BE2C (cell line): ENCODE data around the gene F2RL3.
A peak's percentile ranks its signal among the peaks of the same experiment; 100 is the strongest.

Experiments used
- DNase-seq: peaks from one replicate; pipeline ENCODE4 v3.0.0-alpha.2; 2020
- H3K27me3 ChIP-seq: fragments of 250-450 bp; sonication (Bioruptor Pico); 2 replicates; pipeline ENCODE4 v1.5.1; 2020; ENCODE audit warnings: mild to moderate bottlenecking
- H3K36me3 ChIP-seq: fragments of 250-450 bp; sonication (Bioruptor Pico); 2 replicates; pipeline ENCODE4 v1.5.1; 2020; ENCODE audit warnings: mild to moderate bottlenecking
- H3K4me1 ChIP-seq: fragments of 250-450 bp; sonication (Bioruptor Pico); 2 replicates; pipeline ENCODE4 v1.5.1; 2020
- H3K4me3 ChIP-seq: 2 replicates; pipeline ENCODE4 v1.5.1; 2011; ENCODE audit warnings: low read depth, low read length
- H3K9me3 ChIP-seq: fragments of 250-450 bp; sonication (Bioruptor Pico); 2 replicates; pipeline ENCODE4 v1.5.1; 2020
- CTCF ChIP-seq: IDR thresholded peaks from 2 replicates; pipeline ENCODE4 v1.5.1; 2012; ENCODE audit warnings: mild to moderate bottlenecking, low read depth, low read length

F2RL3 gene

GRCh38 chr19:16899566-16900075 lies 10.8 kb downstream of the F2RL3 start:
- Histone ChIP-seq H3K27me3 (no peaks in the 10 kb centered on the region), H3K36me3 (no peaks in the 10 kb centered on the region), H3K9me3 (no peaks in the 10 kb centered on the region), H3K4me3 (no peak overlapping the region), H3K4me1 (no peaks in the 10 kb centered on the region)
- peak; percentile 49 for TF ChIP-seq CTCF
- peak; percentile 34 for DNase-seq

- no peak for DNase-seq
- Histone ChIP-seq H3K4me3 (no peak overlapping the region), H3K9me3 (no peaks in the 10 kb centered on the region), H3K27me3 (no peaks in the 10 kb centered on the region), H3K36me3 (no peaks in the 10 kb centered on the region), H3K4me1 (no peaks in the 10 kb centered on the region)
- no peak for TF ChIP-seq CTCF
Measured at GRCh38 chr19:16901491-16902175, 12.8 kb downstream of the F2RL3 start.

GRCh38 chr19:16902545-16902944 lies 13.7 kb downstream of the F2RL3 start:
- Histone ChIP-seq H3K4me1 (no peaks in the 10 kb centered on the region), H3K9me3 (no peaks in the 10 kb centered on the region), H3K4me3 (no peak overlapping the region), H3K36me3 (no peaks in the 10 kb centered on the region), H3K27me3 (no peaks in the 10 kb centered on the region)
- TF ChIP-seq CTCF: no peak
- no peak for DNase-seq

GRCh38 chr19:16903347-16903746 lies 14.5 kb downstream of the F2RL3 start:
- DNase-seq: no peak
- no peak for TF ChIP-seq CTCF
- H3K4me1 ChIP-seq: no peaks in the 10 kb centered on the region
- no peak overlapping the region for H3K4me3 ChIP-seq
- no peaks in the 10 kb centered on the region for H3K27me3 ChIP-seq
- H3K36me3 ChIP-seq: no peaks in the 10 kb centered on the region
- H3K9me3 ChIP-seq: no peaks in the 10 kb centered on the region

- no peak overlapping the region for H3K4me3 ChIP-seq
- DNase-seq: no peak
- H3K4me1 ChIP-seq: no peaks in the 10 kb centered on the region
- no peaks in the 10 kb centered on the region for H3K27me3 ChIP-seq
- H3K9me3 ChIP-seq: no peaks in the 10 kb centered on the region
- no peak for TF ChIP-seq CTCF
- no peaks in the 10 kb centered on the region for H3K36me3 ChIP-seq
Measured at GRCh38 chr19:16904599-16904998, 15.8 kb downstream of the F2RL3 start.

GRCh38 chr19:16908759-16909158 lies 20.0 kb downstream of the F2RL3 start:
- Histone ChIP-seq H3K4me1 (no peaks in the 10 kb centered on the region), H3K36me3 (no peaks in the 10 kb centered on the region), H3K4me3 (no peak overlapping the region)

More at GRCh38 chr19:16908759-16909158, 20.0 kb downstream of the F2RL3 start:
- no peak for TF ChIP-seq CTCF
- no peak for DNase-seq
- Histone ChIP-seq H3K27me3 (no peaks in the 10 kb centered on the region), H3K9me3 (no peaks in the 10 kb centered on the region)
